Calu3 (cell line): ENCODE measurements around the gene ARHGEF38. TPM values are rescaled to one million over a fixed set of nuclear protein-coding genes. Genes with fewer than 3 reads are reported as not detected.

Experiments used
- total RNA-seq: library from RNA; stranded (reverse); gene quantifications from 2 replicates; pipeline ENCODE4 v1.2.3, GENCODE V29; 2022

The ARHGEF38 gene
- total RNA-seq, 1 experiment from 2014 or later = 16.6 TPM

Other genes starting within 250 kb of the ARHGEF38 start
- 83.6 and 86.6 TPM in 2 replicates for gene PPA2, start 78.6 kb upstream of the ARHGEF38 start, total RNA-seq
- 11.8 and 13.4 TPM in 2 replicates for gene INTS12, start 156.1 kb downstream of the ARHGEF38 start, total RNA-seq
- 22.5 and 23.9 TPM in 2 replicates for gene GSTCD, start 156.2 kb downstream of the ARHGEF38 start, total RNA-seq